K562 (cell line): ENCODE results near the gene LRRC8E. TPM values are rescaled to one million over a fixed set of nuclear protein-coding genes. Genes with fewer than 3 reads are reported as not detected.

Source experiments
- BHLHE40 ChIP-seq: IDR thresholded peaks from 2 replicates; pipeline ENCODE4 v1.6.1; 2011; ENCODE audit warnings: low read length, improper control_type of control experiment
- MTA2 ChIP-seq: fragments of 450-650 bp; IDR thresholded peaks from 2 replicates; pipeline ENCODE4 v1.6.1; 2016; ENCODE audit warnings: low read depth
- POLR2A ChIP-seq: fragments of 450-650 bp; conservative IDR thresholded peaks from 2 replicates; pipeline ENCODE4 v1.6.1; 2016
- POLR3G ChIP-seq: IDR thresholded peaks from 2 replicates; pipeline ENCODE4 v1.6.1; 2011; ENCODE audit not compliant: insufficient read length, insufficient replicate concordance; ENCODE audit errors: extremely low read depth
- TAF15 ChIP-seq: fragments of 200-400 bp; formaldehyde crosslinking; IDR thresholded peaks from 2 replicates; pipeline ENCODE4 v1.6.1; 2017; ENCODE audit warnings: mild to moderate bottlenecking, low read depth, low read length, moderate library complexity
- ZBTB11 ChIP-seq, 3 experiments: fragments of 200-800 bp in 1 of 3; fragments of 250-450 bp in 1 of 3; fragments of 450-650 bp in 1 of 3; sonication (Bioruptor Pico) in 1 of 3; sonication (Bioruptor generic) in 1 of 3; formaldehyde crosslinking in 1 of 3; IDR thresholded peaks; 2 replicates each; pipeline versions ENCODE4 v1.6.1 to v1.8.0; 2016 to 2022; ENCODE audit warnings: mild to moderate bottlenecking in 2 of 3, missing genetic modification characterization in 2 of 3, missing compliant biosample characterization in 1 of 3, moderate library complexity in 1 of 3
- ZBTB33 ChIP-seq: sonication (generic); formaldehyde crosslinking; IDR thresholded peaks from 2 replicates; pipeline ENCODE4 v1.8.1; 2023; ENCODE audit warnings: mild to moderate bottlenecking, missing genetic modification reagents
- ZNF121 ChIP-seq: sonication (generic); formaldehyde crosslinking; conservative IDR thresholded peaks from 2 replicates; pipeline ENCODE4 v1.8.0; 2022; ENCODE audit warnings: missing genetic modification reagents
- ZNF274 ChIP-seq: IDR thresholded peaks from 2 replicates; pipeline ENCODE4 v1.6.1; 2011; ENCODE audit warnings: low read depth, mild to moderate bottlenecking, low read length, moderate library complexity, borderline replicate concordance
- polyA plus RNA-seq, 8 experiments: library from polyadenylated mRNA; depleted of rRNA in 4 of 8; stranded (reverse) in 5 of 8; unstranded in 3 of 8; fragments of >200 nt; fragmentation: Nextera tagmentation in 2 of 8; fragmentation: Illumina TruSeq in 1 of 8; extraction: Ambion mirVana in 2 of 8; extraction: Trizol in 1 of 8; gene quantifications; 2 replicates each; pipeline versions ENCODE4 v1.2.1 to v1.2.3, GENCODE V29; 2011 to 2014; ENCODE audit warnings: inconsistent platforms in 1 of 8, missing spikeins in 1 of 8
- total RNA-seq, 7 experiments: library from RNA; depleted of rRNA in 6 of 7; stranded (reverse); fragments of >200 nt in 6 of 7; fragmentation: Illumina TruSeq in 2 of 7; extraction: Trizol in 2 of 7; gene quantifications; 2 replicates each; pipeline versions ENCODE4 v1.2.1 to v1.2.3, GENCODE V29; 2011 to 2021; ENCODE audit warnings: low replicate concordance in 1 of 7
- TF ChIP-seq, protein P1 (sequence below): fragments of 250-450 bp; sonication (Bioruptor Pico); IDR thresholded peaks from 2 replicates; pipeline ENCODE4 v1.8.0; 2021; ENCODE audit warnings: mild to moderate bottlenecking, moderate library complexity
- TF ChIP-seq, protein P2 (sequence below), 3 experiments: fragments of 200-800 bp in 1 of 3; sonication (Bioruptor generic) in 1 of 3; sonication (generic) in 1 of 3; formaldehyde crosslinking in 1 of 3; IDR thresholded peaks; 2 replicates each; pipeline versions ENCODE4 v1.6.1 to v1.8.0; 2016 to 2022; ENCODE audit warnings: mild to moderate bottlenecking in 2 of 3, missing compliant biosample characterization in 2 of 3, missing genetic modification characterization in 2 of 3, missing genetic modification reagents in 1 of 3
- TF ChIP-seq, protein P3 (sequence below): fragments of 250-450 bp; sonication (Bioruptor Pico); IDR thresholded peaks from 2 replicates; pipeline ENCODE4 v1.5.0; 2021; ENCODE audit warnings: mild to moderate bottlenecking, borderline replicate concordance

Gene LRRC8E
- total and polyA plus RNA-seq, 9 of the 15 experiments (the other 6 are each of a cell fraction or from before 2014, with no cell fraction given), result 0.08 to 5.7 (median 3.5) TPM; not detected in 1

DNA sequence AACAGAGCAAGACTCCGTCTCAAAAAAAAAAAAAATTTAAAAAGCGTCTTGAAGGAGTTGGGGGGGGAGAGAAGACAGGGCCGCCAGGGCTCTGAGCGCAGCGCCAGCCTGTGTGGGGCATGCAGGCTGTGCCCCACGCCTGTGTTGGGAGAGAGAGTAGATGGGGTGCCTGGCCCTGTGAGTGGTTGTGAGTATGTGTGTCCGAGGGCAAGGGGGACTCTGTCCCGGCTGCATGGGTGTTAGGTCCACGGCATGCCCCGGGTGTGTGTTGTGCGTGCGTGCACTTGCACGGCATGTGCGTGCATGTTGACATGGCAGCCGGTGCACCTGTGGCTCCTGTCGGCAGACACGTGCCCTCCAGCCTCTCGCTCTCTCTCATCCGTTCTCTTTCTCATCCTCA, 18.8 kb downstream of the LRRC8E start (continued):
- TF ChIP-seq, protein P1, sequence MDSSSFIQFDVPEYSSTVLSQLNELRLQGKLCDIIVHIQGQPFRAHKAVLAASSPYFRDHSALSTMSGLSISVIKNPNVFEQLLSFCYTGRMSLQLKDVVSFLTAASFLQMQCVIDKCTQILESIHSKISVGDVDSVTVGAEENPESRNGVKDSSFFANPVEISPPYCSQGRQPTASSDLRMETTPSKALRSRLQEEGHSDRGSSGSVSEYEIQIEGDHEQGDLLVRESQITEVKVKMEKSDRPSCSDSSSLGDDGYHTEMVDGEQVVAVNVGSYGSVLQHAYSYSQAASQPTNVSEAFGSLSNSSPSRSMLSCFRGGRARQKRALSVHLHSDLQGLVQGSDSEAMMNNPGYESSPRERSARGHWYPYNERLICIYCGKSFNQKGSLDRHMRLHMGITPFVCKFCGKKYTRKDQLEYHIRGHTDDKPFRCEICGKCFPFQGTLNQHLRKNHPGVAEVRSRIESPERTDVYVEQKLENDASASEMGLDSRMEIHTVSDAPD (CRISPR knock-in tag), result no peak
- TF ChIP-seq, protein P2, sequence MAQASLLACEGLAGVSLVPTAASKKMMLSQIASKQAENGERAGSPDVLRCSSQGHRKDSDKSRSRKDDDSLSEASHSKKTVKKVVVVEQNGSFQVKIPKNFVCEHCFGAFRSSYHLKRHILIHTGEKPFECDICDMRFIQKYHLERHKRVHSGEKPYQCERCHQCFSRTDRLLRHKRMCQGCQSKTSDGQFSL (CRISPR knock-in tag; IDR thresholded peaks at IDR 0.05), result no peak
- TF ChIP-seq, protein P2 (tag; IDR thresholded peaks at IDR 0.05), result no peak
- TF ChIP-seq ZBTB11 (CRISPR knock-in tag; IDR thresholded peaks at IDR 0.05) (no peak), TAF15 (no peak), ZNF274 (no peak), POLR2A (peak; percentile 32; the same call in 1 of the 2 replicates), POLR3G (no peak), ZBTB33 (CRISPR knock-in tag) (peak; percentile 55; the same call in 1 of the 2 replicates), BHLHE40 (no peak), ZNF121 (CRISPR knock-in tag) (0 out of 2 replicates have a peak, but pooled peaks have one; percentile 10), MTA2 (no peak)
- TF ChIP-seq, protein P3, sequence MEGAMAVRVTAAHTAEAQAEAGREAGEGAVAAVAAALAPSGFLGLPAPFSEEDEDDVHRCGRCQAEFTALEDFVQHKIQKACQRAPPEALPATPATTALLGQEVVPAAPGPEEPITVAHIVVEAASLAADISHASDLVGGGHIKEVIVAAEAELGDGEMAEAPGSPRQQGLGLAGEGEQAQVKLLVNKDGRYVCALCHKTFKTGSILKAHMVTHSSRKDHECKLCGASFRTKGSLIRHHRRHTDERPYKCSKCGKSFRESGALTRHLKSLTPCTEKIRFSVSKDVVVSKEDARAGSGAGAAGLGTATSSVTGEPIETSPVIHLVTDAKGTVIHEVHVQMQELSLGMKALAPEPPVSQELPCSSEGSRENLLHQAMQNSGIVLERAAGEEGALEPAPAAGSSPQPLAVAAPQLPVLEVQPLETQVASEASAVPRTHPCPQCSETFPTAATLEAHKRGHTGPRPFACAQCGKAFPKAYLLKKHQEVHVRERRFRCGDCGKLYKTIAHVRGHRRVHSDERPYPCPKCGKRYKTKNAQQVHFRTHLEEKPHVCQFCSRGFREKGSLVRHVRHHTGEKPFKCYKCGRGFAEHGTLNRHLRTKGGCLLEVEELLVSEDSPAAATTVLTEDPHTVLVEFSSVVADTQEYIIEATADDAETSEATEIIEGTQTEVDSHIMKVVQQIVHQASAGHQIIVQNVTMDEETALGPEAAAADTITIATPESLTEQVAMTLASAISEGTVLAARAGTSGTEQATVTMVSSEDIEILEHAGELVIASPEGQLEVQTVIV, result no peak
- TF ChIP-seq, all 486 proteins: peak for 5
